Measurements from ENCODE around the gene HPS3. TPM values are rescaled to one million over a fixed set of nuclear protein-coding genes. Genes with fewer than 3 reads are reported as not detected.

Gene HPS3
- total RNA-seq, 2 experiments from 2014 or later: 32.5 to 36.0 TPM

DNA sequence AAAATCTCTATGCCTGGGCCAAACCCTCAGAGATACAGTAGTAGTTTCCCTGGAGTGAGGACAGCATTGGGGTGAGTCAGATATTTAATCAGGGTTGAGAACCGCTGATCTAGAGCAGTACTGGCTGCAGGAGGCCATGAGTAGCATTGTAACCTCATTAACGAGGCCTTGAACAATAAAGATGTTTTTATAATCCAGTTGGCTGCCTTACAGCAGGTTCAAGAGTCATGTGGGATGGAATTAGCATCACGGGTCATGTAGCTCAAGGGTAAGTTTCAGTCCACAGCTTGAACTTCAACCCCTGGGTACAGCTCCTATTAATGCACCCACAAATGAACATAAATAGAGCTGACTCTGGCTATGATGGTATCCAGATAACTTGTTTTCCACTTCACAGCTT lies 5.1 kb downstream of the HPS3 start:
- H3K4me3 Mint-ChIP-seq: no peak overlapping the region
- H3K4me1 Mint-ChIP-seq: peaks cover 25% of the 10 kb centered on the region
- H3K9me3 Mint-ChIP-seq (ENCODE audit: low read depth): no peaks in the 10 kb centered on the region
- ATAC-seq (no peak), DNase-seq (no peak)
- no peaks in the 10 kb centered on the region for H3K27me3 Mint-ChIP-seq
- CTCF ChIA-PET: interaction anchor here (1.0 kb wide), 1 partner anchor 15 kb away, joined by 5 read pairs; no protein-coding TSS in a partner anchor
- peaks cover 21% of the 10 kb centered on the region for H3K36me3 Mint-ChIP-seq
- H3K27ac Mint-ChIP-seq: no peak overlapping the region

DNA sequence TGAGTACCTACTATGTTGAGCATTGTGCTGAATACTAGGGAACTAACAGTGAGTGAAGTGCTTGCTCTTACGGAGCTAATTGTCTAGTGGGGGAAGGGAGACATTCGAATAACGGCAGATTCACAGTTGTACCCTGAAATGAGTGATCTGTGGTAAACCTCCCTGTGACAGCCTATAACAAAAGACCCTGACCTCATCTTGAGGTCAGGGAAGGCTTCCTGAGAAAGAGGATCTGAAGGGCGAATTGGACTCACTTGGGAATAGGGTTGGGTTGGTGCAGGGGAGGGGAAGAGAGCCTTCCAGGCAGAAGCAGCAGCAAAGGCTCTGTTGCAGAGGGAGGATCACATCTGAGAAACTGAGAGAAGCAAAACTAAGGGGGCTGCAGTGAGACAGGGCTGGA lies 13.2 kb downstream of the HPS3 start:
- Mint-ChIP-seq H3K9me3 (ENCODE audit: low read depth) (no peaks in the 10 kb centered on the region), H3K4me3 (no peak overlapping the region), H3K36me3 (peaks cover 36% of the 10 kb centered on the region), H3K27me3 (no peaks in the 10 kb centered on the region), H3K4me1 (peaks cover 6% of the 10 kb centered on the region), H3K27ac (no peak overlapping the region)
- DNase-seq: no peak
- ATAC-seq: no peak
- CTCF ChIA-PET: no interaction called here

DNA sequence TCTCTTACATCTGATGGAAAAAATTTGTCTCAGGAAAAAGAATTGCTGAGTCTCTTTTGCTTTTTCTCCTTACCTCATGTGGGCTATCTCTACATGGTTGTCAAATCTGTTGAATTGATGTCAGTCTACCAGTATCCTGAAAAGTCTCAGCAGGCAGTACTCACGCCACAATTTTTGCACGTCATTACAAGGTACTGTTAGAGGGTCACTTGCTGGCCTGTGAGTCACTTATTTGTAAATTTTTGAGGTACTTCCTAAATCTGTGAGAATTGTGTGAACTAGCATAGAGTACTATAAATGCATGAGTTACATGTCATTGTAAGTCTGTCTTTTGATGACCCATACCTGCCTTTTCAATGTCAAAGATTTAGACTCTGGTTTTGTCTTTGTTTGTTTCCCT lies 15.9 kb downstream of the HPS3 start:
- Mint-ChIP-seq H3K27ac (no peak overlapping the region), H3K4me3 (no peak overlapping the region)
- CTCF ChIA-PET: interaction anchor here (1.5 kb wide), 1 partner anchor 100 kb away, joined by 3 read pairs; no protein-coding TSS in a partner anchor

DNA sequence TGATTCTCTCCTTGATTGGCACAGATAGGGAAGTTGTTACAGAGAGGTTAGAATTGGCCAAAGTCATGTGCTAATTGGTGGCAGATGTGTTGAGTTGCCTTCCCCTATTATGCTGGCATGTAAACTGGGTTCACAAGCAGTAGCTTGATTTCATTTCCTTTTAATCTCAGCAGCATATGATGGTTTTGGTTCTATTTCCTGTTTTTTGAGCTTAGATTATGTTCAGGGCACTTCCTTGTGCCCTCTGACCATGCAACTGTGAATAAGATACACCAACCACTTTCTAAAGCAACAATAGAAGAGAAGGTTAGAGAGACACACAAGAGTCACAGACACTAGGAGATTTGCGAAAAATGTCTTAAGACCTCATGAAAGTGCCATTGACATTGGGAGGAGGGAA lies 16.5 kb downstream of the HPS3 start:
- H3K27me3 Mint-ChIP-seq: no peaks in the 10 kb centered on the region
- H3K9me3 Mint-ChIP-seq (ENCODE audit: low read depth): no peaks in the 10 kb centered on the region
- no peak overlapping the region for H3K4me3 Mint-ChIP-seq
- no peak for DNase-seq
- CTCF ChIA-PET: interaction anchor here (1.5 to 2.3 kb wide), 2 partner anchors 16 to 100 kb away, joined by 3 to 5 read pairs; partner anchors contain the start of gene HPS3
- no peak for ATAC-seq
- H3K36me3 Mint-ChIP-seq: peaks cover 47% of the 10 kb centered on the region
- H3K4me1 Mint-ChIP-seq: peaks cover 6% of the 10 kb centered on the region
- no peak overlapping the region for H3K27ac Mint-ChIP-seq

More for the DNA sequence above, 15.9 kb downstream of the HPS3 start:
- Mint-ChIP-seq H3K9me3 (ENCODE audit: low read depth) (no peaks in the 10 kb centered on the region), H3K4me1 (peaks cover 6% of the 10 kb centered on the region), H3K27me3 (no peaks in the 10 kb centered on the region), H3K36me3 (peaks cover 45% of the 10 kb centered on the region)
- DNase-seq (no peak), ATAC-seq (no peak)

DNA sequence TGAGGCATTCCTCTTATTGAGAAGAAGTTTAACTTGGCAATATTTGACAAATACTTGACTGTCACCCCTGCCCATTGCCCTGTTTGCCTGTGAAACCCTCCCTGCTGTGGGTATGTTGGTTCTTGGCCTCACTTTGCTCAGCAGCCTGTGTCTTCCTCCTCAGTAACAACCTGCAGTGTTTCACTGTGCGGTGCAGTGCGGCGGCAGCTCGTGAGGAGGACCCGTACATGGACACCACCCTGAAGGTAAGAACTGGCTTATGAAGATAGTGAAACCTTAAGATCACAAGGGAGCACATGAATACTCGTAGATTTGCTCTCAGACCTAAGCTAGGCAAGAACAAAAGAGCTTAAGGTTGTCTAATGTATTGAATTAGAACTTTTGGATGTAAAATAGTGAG lies 21.0 kb downstream of the HPS3 start:
- no peaks in the 10 kb centered on the region for H3K27me3 Mint-ChIP-seq

DNA sequence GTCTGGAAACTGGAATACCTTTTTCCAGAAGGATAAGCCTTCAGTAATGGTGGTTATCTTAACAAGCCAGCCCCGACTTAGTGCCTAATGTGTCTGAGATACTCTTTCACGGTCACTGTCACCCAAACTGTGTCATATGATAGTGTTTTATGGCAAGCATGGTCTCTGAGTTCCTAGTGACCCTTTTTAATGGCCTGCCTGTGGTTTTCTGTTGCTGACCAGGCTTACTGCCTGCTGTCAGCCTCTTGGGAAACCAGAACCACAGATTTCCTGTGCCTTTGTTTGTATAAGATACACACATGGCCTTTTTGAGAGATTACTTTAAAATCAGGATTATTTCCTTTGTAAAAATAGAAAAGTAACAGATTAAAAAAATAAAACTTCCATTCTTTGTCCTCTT lies 22.4 kb downstream of the HPS3 start:
- Mint-ChIP-seq H3K4me3 (no peak overlapping the region), H3K9me3 (ENCODE audit: low read depth) (no peaks in the 10 kb centered on the region), H3K4me1 (peaks cover 19% of the 10 kb centered on the region), H3K27ac (no peak overlapping the region), H3K36me3 (peaks cover 53% of the 10 kb centered on the region), H3K27me3 (no peaks in the 10 kb centered on the region)
- CTCF ChIA-PET: interaction anchor here (2.3 kb wide), 1 partner anchor 196 kb away, joined by 8 read pairs; no protein-coding TSS in a partner anchor
- DNase-seq: no peak
- ATAC-seq: no peak

More for the DNA sequence above, 21.0 kb downstream of the HPS3 start:
- Mint-ChIP-seq H3K4me3 (no peak overlapping the region), H3K27ac (no peak overlapping the region), H3K9me3 (ENCODE audit: low read depth) (no peaks in the 10 kb centered on the region), H3K36me3 (peaks cover 49% of the 10 kb centered on the region), H3K4me1 (peaks cover 21% of the 10 kb centered on the region)
- CTCF ChIA-PET: interaction anchor here (1.7 to 2.3 kb wide), 2 partner anchors 22 to 195 kb away, joined by 3 to 8 read pairs; no protein-coding TSS in a partner anchor
- ATAC-seq (no peak), DNase-seq (no peak)

DNA sequence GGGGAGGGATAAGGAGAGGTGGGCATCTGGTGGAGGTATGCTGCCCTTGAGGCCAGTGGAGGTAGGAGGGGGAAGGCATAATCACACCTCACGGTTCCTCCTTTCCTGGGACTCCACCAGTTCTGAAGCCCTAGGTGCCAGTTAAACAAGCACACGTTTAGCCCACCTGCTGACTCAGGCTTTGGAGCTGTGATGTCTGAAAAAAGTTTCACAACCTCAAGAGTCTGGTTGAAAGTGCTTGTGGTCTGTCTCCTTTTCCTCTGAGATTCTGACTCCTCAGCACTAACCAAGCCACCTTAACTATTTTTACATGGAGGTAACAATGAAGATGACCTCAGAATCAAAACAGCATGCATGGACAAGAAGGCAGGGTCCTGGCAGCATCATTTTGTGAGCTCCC lies 23.0 kb downstream of the HPS3 start:
- peak; percentile 62 for DNase-seq
- Mint-ChIP-seq H3K4me3 (no peak overlapping the region), H3K27ac (peak overlapping the region; percentile 36), H3K36me3 (peaks cover 56% of the 10 kb centered on the region), H3K4me1 (peaks cover 19% of the 10 kb centered on the region), H3K9me3 (ENCODE audit: low read depth) (no peaks in the 10 kb centered on the region), H3K27me3 (no peaks in the 10 kb centered on the region)
- CTCF ChIA-PET: interaction anchor here (1.0 kb wide), 1 partner anchor 32 kb away, joined by 3 read pairs; no protein-coding TSS in a partner anchor
- ATAC-seq: peak; percentile 86

DNA sequence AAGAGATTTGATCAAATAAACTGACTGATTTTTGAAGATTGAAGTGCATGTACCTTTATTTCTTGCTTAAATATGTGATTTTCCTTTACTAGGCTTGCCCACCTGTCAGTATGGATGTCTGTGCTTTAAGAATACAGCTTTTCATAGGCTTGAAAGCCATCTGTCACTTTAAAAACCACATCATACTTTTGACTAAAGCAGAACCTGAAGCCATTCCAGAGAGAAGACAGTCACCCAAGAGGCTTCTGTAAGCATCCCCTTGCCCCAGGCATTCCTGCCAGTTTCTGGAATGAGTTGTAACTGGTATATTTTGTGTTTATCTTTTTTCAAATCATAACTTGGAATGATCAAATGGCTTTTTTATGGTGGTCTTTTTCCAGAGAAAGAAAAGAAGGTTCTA lies 24.0 kb downstream of the HPS3 start:
- Mint-ChIP-seq H3K27me3 (no peaks in the 10 kb centered on the region), H3K4me1 (peaks cover 19% of the 10 kb centered on the region), H3K27ac (no peak overlapping the region), H3K4me3 (no peak overlapping the region), H3K36me3 (peaks cover 55% of the 10 kb centered on the region), H3K9me3 (ENCODE audit: low read depth) (no peaks in the 10 kb centered on the region)
- no peak for DNase-seq
- no peak for ATAC-seq
- CTCF ChIA-PET: interaction anchor here (1.0 kb wide), 1 partner anchor 33 kb away, joined by 3 read pairs; no protein-coding TSS in a partner anchor

DNA sequence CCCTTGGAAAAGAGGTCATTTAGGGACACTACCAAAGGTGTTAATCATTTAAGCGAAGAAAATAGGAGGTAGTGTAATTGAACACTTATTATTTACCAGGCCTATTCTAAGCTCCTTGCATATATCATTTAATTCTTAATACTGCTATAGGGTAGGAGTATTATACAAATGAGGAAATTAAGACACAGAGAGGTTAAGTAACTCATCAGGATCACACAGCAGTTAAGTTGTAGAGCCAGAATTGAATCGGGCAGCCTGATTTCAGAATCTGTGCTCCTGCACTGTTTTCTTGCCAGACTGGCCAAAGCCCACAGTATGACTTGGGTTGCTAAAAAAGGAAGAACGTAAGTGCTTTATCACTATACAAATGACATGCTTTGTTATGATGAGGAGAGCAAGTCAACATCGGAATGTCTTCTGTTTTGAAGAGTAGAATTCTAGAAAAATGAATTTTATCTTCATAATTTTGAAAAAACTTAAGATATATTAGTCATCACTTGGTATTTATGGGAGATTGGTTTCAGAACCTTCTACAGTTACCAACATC lies 31.4 kb downstream of the HPS3 start:
- CTCF ChIA-PET: no interaction called here

DNA sequence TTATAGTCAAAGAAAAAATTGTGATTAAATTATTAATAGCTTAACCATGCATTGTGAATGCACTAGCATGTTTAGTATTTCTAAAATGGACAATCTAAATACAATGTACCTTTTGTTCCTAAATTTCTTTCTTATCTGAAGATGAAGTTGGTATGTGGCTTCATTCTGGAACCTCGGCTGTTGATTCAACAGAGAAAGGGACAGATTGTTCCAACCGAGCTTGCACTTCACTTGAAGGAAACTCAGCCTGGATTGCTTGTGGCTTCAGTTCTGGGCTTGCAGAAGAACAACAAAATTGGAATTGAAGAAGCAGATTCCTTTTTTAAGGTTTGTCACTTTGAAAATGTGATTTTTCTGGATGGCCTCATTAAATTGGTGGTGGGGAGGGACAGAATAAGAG lies 32.6 kb downstream of the HPS3 start:
- no peaks in the 10 kb centered on the region for H3K9me3 Mint-ChIP-seq (ENCODE audit: low read depth)
- no peak overlapping the region for H3K4me3 Mint-ChIP-seq
- ATAC-seq (no peak), DNase-seq (no peak)
- CTCF ChIA-PET: interaction anchor here (0.7 kb wide), 1 partner anchor 318 kb away, joined by 3 read pairs; no protein-coding TSS in a partner anchor
- H3K36me3 Mint-ChIP-seq: peaks cover 54% of the 10 kb centered on the region
- peaks cover 8% of the 10 kb centered on the region for H3K4me1 Mint-ChIP-seq
- no peak overlapping the region for H3K27ac Mint-ChIP-seq
- H3K27me3 Mint-ChIP-seq: no peaks in the 10 kb centered on the region

More for the DNA sequence above, 31.4 kb downstream of the HPS3 start:
- H3K4me3 Mint-ChIP-seq: no peak overlapping the region
- ATAC-seq: no peak
- peaks cover 56% of the 10 kb centered on the region for H3K36me3 Mint-ChIP-seq
- no peaks in the 10 kb centered on the region for H3K27me3 Mint-ChIP-seq
- no peak overlapping the region for H3K27ac Mint-ChIP-seq
- H3K9me3 Mint-ChIP-seq (ENCODE audit: low read depth): no peaks in the 10 kb centered on the region
- peaks cover 8% of the 10 kb centered on the region for H3K4me1 Mint-ChIP-seq
- no peak for DNase-seq

DNA sequence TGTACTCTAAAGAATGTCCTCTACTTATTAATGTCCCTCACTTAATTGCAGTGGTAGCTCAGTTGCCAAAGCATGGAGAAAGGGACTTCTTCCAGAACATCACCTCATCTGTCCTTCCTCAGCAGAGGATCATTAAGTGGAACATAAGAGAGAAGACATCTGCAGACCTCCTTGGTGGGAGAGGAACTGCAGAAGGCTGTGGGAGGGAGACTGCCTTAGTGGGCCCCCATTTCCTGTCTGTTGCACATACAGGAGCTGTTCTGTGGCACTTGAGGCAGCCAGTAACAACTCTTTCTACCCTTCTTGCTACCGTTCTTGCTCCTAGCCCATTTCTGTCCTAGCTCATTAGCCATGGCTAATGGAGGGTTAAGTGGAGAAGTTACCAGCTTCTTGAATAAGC lies 33.6 kb downstream of the HPS3 start:
- no peak for ATAC-seq
- no peak overlapping the region for H3K4me3 Mint-ChIP-seq
- DNase-seq: peak; percentile 43
- peaks cover 8% of the 10 kb centered on the region for H3K4me1 Mint-ChIP-seq
- H3K27ac Mint-ChIP-seq: no peak overlapping the region
- CTCF ChIA-PET: interaction anchor here (1.5 kb wide), 1 partner anchor 207 kb away, joined by 3 read pairs; no protein-coding TSS in a partner anchor
- H3K9me3 Mint-ChIP-seq (ENCODE audit: low read depth): no peaks in the 10 kb centered on the region
- no peaks in the 10 kb centered on the region for H3K27me3 Mint-ChIP-seq
- peaks cover 58% of the 10 kb centered on the region for H3K36me3 Mint-ChIP-seq

DNA sequence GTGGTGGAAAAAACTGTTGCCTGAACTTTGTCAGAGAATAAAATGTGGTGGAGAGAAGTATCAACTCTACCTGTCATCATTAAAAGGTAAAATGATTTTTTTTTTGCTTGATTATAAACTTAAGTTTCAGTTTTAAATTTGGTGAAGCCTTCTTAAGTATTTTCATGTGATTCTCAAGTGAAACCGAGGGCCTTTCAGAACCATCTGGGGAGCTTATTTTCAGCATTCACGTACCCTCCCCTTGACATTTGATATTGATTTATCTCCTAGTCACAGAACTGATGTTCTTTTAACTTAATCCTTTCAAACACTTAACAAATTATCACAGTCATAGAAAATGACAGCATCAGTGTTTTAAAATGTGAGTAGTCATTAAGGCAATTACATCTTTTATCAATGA lies 38.5 kb downstream of the HPS3 start:
- Mint-ChIP-seq H3K4me3 (no peak overlapping the region), H3K4me1 (peaks cover 4% of the 10 kb centered on the region), H3K27ac (no peak overlapping the region), H3K36me3 (peaks cover 59% of the 10 kb centered on the region), H3K27me3 (no peaks in the 10 kb centered on the region), H3K9me3 (ENCODE audit: low read depth) (no peaks in the 10 kb centered on the region)
- no peak for ATAC-seq
- no peak for DNase-seq
- CTCF ChIA-PET: no interaction called here

DNA sequence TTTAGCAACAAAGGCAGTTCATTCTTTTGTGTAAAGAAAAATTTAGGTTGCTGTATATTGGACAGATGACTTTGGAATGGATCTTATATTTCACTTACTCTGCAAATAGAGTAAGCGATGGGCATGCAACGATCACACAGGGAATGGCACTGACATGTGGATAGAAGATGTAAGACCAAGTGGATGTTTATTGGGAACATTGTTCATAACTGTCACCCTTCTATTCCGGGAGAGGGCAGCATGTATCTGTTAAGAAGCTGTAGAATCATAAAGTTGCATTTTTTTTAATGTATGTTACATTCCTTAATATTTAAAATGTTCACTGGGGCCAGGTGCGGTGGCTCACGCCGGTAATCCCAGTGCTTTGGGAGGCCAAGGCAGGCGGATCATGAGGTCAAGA lies 41.2 kb downstream of the HPS3 start:
- Mint-ChIP-seq H3K36me3 (peaks cover 57% of the 10 kb centered on the region), H3K4me3 (no peak overlapping the region), H3K27ac (no peak overlapping the region), H3K27me3 (no peaks in the 10 kb centered on the region), H3K4me1 (peaks cover 10% of the 10 kb centered on the region), H3K9me3 (ENCODE audit: low read depth) (no peaks in the 10 kb centered on the region)
- DNase-seq (no peak), ATAC-seq (no peak)
- CTCF ChIA-PET: no interaction called here

DNA sequence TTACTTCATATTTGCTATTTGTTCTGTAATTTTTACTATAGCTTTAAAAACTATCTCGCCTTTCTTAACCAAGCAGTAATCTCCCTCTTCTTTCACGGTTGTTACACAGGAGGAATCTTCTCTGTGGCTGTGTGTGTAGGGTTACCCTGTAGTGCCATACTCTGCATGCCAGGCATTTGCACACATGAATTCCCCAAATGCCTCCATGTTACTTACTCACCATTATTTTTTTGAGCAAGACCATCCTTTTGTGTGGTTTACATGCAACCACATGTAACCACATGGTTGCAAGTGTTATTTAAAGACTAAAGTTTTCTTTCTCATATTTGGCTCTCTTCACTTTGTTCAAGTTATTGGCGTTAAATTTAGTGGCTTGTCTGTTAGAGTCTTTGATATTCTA lies 45.5 kb downstream of the HPS3 start:
- Mint-ChIP-seq H3K27me3 (no peaks in the 10 kb centered on the region), H3K36me3 (peaks cover 42% of the 10 kb centered on the region), H3K4me1 (peaks cover 10% of the 10 kb centered on the region), H3K9me3 (ENCODE audit: low read depth) (no peaks in the 10 kb centered on the region), H3K4me3 (no peak overlapping the region), H3K27ac (no peak overlapping the region)
- CTCF ChIA-PET: no interaction called here
- ATAC-seq: peak; percentile 73
- DNase-seq: peak; percentile 55

Measured in activated CD8-positive, alpha-beta memory T cell treated with anti-CD3 and anti-CD28 coated beads, Interleukin-2, amount 10 ng/mL, durations not matched to agents 7 days and 5 days (primary cell).